DMS79 treated with DMSO at 0.1 percent for 48 hours (cell line): ENCODE results near the gene ANKRD30A.
"Not testable (repeated sequence)": the region's sequence is repeated elsewhere in the genome, so short reads cannot be mapped to it uniquely, and the experiment has no call there.

Experiments used
- DNase-seq: peaks from one replicate; lab custom pipeline; 2025; lab: John Stamatoyannopoulos, UW

Gene ANKRD30A

GRCh38 chr10:37255837-37256236 is 130.4 kb downstream of the ANKRD30A start:
- not testable (repeated sequence) for DNase-seq

GRCh38 chr10:37263304-37263703 is 137.9 kb downstream of the ANKRD30A start:
- no peak for DNase-seq

- DNase-seq, result no peak
Measured at GRCh38 chr10:37268266-37268665, 142.9 kb downstream of the ANKRD30A start.

DNA sequence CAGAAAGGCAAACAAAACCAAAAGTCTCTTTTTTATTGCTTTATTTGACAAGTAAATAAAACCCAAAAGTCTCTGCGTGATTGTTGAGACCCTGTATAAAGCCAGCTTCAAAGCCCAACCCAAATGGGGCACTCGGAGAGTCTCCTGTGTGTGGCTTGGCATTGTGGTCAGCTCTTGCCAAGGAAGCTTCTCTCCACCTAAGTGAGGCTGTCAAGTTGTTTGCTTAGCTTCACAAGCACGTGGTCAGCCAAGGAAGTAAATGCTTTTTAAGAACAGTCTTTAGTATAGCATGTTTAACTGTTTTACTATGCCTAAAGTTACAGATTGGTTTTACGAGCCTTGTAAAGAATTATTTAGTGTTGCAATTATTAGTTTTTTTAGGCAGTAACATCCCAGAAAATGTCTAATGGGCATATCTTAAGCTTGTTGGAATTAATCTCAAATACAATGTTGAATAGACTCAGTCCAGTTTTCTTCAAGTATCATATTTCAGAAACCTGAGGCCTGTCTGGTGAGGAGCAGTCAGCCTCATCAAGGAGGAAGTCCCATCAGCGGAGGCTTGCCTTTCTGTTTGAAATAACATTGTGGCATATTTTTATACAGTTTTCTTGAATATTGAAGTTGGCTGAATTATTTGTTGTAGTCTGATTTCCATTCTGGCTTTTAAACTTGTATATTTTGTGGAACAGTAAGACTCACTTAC is 144.3 kb downstream of the ANKRD30A start:
- no peak for DNase-seq

- DNase-seq, result no peak
Measured at GRCh38 chr10:37275216-37275777, 149.9 kb downstream of the ANKRD30A start.

- no peak for DNase-seq
Measured at GRCh38 chr10:37285063-37285462, 159.7 kb downstream of the ANKRD30A start.

- DNase-seq, result no peak
Measured at GRCh38 chr10:37289833-37290464, 164.6 kb downstream of the ANKRD30A start.

DNA sequence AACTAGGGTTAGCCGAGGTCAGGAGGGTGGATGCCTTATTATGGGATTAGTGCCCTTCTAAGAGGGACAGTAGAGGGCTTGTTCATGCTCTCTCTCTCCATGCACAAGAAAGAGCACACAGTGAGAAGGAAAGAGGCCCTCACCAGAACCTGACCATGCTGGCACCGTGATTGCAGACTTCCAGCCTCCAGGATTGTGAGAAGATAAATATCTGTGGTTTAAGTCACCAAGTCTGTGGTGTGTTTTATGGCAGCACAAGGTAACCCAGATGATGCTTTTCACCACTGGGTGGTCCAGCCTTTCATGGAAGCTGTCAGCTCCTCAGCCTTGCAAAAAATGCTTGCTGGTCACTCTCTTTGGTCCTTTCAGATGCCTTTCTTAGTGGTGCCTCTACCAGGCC is 175.9 kb downstream of the ANKRD30A start:
- DNase-seq, result no peak

DNA sequence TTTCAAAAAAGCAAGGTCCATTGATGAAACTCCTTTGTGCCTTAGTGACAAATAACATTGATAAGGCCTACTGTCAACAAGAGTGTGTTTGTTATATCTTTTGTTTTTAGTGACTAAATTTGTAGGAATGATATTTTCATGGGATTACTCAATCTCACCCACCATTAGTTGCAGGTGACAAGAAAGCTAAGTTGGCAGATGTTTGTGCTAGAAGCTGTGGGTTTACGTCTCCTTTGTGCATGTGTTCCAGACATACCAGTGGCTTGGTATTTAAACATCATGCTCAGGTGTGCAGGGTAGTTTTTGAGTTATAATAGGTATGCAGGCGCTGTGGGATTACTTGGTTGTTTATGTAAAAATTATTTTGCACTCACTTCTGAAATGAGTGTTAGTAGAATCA is 178.6 kb downstream of the ANKRD30A start:
- no peak for DNase-seq

GRCh38 chr10:37314350-37314749 is 189.0 kb downstream of the ANKRD30A start:
- DNase-seq, result no peak

GRCh38 chr10:37314862-37315261 is 189.5 kb downstream of the ANKRD30A start:
- DNase-seq, result no peak

DNA sequence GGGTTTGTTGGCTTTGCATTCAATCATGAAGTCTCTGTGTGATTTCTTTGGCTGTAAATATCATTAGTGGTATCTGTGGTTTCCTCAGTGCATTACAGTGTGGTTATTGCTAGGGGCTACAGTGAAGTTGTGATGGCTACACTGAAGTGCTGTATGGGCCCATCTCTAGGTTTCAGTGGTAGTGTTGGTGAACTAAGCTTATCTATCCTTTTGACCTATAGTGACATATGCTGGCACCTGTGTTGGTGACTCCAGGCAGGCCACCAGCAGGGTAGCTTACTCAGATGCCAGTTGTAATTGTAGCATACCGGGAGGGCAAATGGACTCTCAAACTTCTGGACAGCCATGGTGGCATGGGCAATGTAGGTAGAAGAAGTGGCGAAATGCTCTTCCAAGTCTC is 219.0 kb downstream of the ANKRD30A start:
- no peak for DNase-seq

DNA sequence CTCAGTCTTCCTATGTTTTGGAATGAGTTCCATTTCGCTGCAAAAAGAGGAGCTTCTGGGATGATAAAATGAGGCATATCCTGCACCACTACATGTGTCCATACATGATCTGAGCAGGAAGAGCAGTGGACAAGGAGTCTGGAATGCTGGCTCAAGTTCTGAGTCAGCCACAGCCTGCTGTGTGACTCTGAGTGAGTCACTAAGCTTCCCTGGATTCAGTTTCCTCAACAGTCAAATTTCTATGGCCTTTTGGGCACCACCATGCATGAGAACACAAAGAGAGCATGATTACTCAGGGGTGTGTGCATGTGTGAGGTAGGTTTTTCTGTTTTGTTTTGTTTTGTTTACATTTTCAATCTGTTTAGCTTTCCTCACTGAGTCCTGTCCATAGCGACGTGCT is 254.6 kb downstream of the ANKRD30A start:
- DNase-seq, result no peak

- DNase-seq, result no peak
Measured at GRCh38 chr10:37381271-37381670, 255.9 kb downstream of the ANKRD30A start.

GRCh38 chr10:37384923-37385322 is 259.5 kb downstream of the ANKRD30A start:
- DNase-seq, result no peak

DNA sequence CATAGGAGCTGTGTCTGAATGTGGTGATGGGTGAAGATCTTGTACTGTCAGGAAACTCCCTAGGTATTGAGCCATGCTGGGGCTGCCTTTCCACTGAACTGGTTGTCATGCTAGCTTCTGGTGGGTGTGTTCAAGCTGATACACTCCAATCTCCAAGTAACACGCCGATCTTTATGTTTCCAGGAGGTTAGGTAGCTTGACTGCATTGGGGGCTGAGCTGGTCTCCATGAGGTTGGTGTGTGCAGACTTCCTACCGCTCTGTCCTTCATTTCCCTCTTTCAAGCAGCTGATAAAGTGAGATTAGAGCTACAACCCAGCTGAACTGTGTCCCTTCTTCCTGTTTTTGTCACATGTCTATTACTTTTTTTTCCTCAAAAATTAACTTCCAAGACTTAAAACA is 265.5 kb downstream of the ANKRD30A start:
- DNase-seq, result no peak

DNA sequence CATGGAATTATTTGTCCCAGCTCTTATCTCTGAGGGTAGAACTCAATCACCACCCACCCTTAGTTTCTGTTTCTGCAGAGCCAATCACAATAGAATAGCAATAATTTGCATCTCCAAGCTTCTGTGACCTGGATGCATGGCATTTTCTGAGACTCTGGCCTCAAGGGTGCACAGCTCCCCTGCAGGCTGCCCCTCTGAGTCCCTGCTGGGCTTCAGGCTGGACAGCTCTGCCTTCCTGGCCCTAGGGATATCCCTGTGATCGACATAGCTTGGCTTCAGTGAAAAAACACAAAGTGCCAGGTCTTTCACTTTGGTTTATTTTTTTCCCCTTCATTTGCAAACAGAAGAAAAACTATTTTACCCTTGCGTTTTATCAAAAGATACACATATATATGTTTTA is 275.4 kb downstream of the ANKRD30A start:
- not testable (repeated sequence) for DNase-seq

GRCh38 chr10:37401225-37401624 is 275.8 kb downstream of the ANKRD30A start:
- no peak for DNase-seq

- no peak for DNase-seq
Measured at GRCh38 chr10:37403776-37404175, 278.4 kb downstream of the ANKRD30A start.
